ENCODE data around the gene TFF2. TPM values are rescaled to one million over a fixed set of nuclear protein-coding genes. Genes with fewer than 3 reads are reported as not detected.

TFF2 gene
- polyA plus RNA-seq, 1 donor (not counting 4 experiments of a cell fraction or from before 2014, with no cell fraction given), result not detected

DNA sequence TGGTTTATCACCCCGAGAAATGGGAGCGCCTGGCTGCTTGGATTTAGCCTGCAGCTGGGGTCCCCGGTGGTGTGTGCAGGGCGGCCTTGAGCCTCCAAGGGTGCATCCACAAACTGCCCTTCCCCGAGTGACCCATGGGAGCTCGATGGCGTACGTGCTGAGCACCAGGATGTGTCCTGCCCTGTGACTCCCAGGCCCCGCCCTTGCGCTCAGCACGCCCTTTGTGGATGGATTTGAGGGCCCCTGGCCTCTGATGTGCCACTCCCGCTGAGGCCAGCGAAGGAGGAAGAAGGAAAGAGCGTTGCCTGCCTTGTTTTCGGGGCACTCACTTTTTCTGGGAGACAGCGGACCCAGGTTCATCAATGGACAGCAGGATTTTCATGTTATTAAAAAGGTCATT, 33.9 kb downstream of the TFF2 start:
- Histone ChIP-seq H3K36me3 (ENCODE audit: control insufficient read depth in 2 of 2, extremely low read depth in 1 of 2, insufficient read depth in 2 of 2, low read length in 2 of 2) (no peaks in the 10 kb centered on the region), H3K4me1 (ENCODE audit: control insufficient read depth, extremely low read depth, insufficient read depth, low read length) (no peaks in the 10 kb centered on the region), H3K9ac (ENCODE audit: control insufficient read depth, extremely low read depth, insufficient read depth, low read length) (no peak overlapping the region), H2AFZ (ENCODE audit: control insufficient read depth, low read length) (no peak overlapping the region), H3K4me3 (ENCODE audit: control insufficient read depth in 2 of 3, extremely low read depth in 1 of 3, insufficient read depth in 2 of 3, low read depth in 1 of 3, low read length in 3 of 3) (no peak overlapping the region), H3K9me3 (ENCODE audit: control insufficient read depth, low read depth, low read length) (no peaks in the 10 kb centered on the region), H3K9me1 (ENCODE audit: control insufficient read depth, extremely low read depth, insufficient read depth, low read length) (no peaks in the 10 kb centered on the region), H3K27me3 (ENCODE audit: control insufficient read depth, extremely low read depth, insufficient read depth, low read length) (peaks cover 12% of the 10 kb centered on the region), H3K79me2 (ENCODE audit: control insufficient read depth, insufficient read depth, low read length) (no peaks in the 10 kb centered on the region), H4K20me1 (ENCODE audit: control insufficient read depth, extremely low read depth, insufficient read depth, low read length) (no peaks in the 10 kb centered on the region), H3K27ac (ENCODE audit: control insufficient read depth, insufficient read depth, low read length) (no peak overlapping the region), H3K4me2 (ENCODE audit: control insufficient read depth, extremely low read depth, insufficient read depth, low read depth, low read length) (no peak overlapping the region)
- dilution Hi-C loops (cut with MboI; ENCODE audit: extremely low pct_ligation_motif_present, low sequenced_read_pairs), result no loop called here
- no peak for DNase-seq (ENCODE audit: low read depth, low spot score)
- no peak for FAIRE-seq
- no peak for TF ChIP-seq CTCF (optimal IDR thresholded peaks at IDR 0.05 in 1 of 3, IDR thresholded peaks at IDR 0.05 in 1 of 3, conservative IDR thresholded peaks at IDR 0.05 in 1 of 3; ENCODE audit: extremely low read depth in 1 of 3, insufficient read depth in 2 of 3, low read length in 3 of 3)
- no peak for TF ChIP-seq EZH2 (IDR thresholded peaks at IDR 0.05; ENCODE audit: low read length)

- Histone ChIP-seq H4K20me1 (ENCODE audit: control insufficient read depth, extremely low read depth, insufficient read depth, low read length) (no peaks in the 10 kb centered on the region), H3K27me3 (ENCODE audit: control insufficient read depth, extremely low read depth, insufficient read depth, low read length) (peaks cover 12% of the 10 kb centered on the region), H3K9me1 (ENCODE audit: control insufficient read depth, extremely low read depth, insufficient read depth, low read length) (no peaks in the 10 kb centered on the region), H3K9me3 (ENCODE audit: control insufficient read depth, low read depth, low read length) (no peaks in the 10 kb centered on the region), H3K9ac (ENCODE audit: control insufficient read depth, extremely low read depth, insufficient read depth, low read length) (no peak within 1 kb of the TSS), H3K4me2 (ENCODE audit: control insufficient read depth, extremely low read depth, insufficient read depth, low read depth, low read length) (no peak within 1 kb of the TSS), H2AFZ (ENCODE audit: control insufficient read depth, low read length) (no peak within 1 kb of the TSS), H3K27ac (ENCODE audit: control insufficient read depth, insufficient read depth, low read length) (no peak within 1 kb of the TSS), H3K36me3 (ENCODE audit: control insufficient read depth in 2 of 2, extremely low read depth in 1 of 2, insufficient read depth in 2 of 2, low read length in 2 of 2) (no peaks in the 10 kb centered on the region), H3K4me1 (ENCODE audit: control insufficient read depth, extremely low read depth, insufficient read depth, low read length) (no peaks in the 10 kb centered on the region), H3K79me2 (ENCODE audit: control insufficient read depth, insufficient read depth, low read length) (no peaks in the 10 kb centered on the region), H3K4me3 (ENCODE audit: control insufficient read depth in 2 of 3, extremely low read depth in 1 of 3, insufficient read depth in 2 of 3, low read depth in 1 of 3, low read length in 3 of 3) (no peak within 1 kb of the TSS)
- dilution Hi-C loops (cut with MboI; ENCODE audit: extremely low pct_ligation_motif_present, low sequenced_read_pairs), result no loop called here
- TF ChIP-seq EZH2 (IDR thresholded peaks at IDR 0.05; ENCODE audit: low read length) (no peak), CTCF (optimal IDR thresholded peaks at IDR 0.05 in 1 of 3, IDR thresholded peaks at IDR 0.05 in 1 of 3, conservative IDR thresholded peaks at IDR 0.05 in 1 of 3; ENCODE audit: extremely low read depth in 1 of 3, insufficient read depth in 2 of 3, low read length in 3 of 3) (no peak)
- DNase-seq (ENCODE audit: low read depth, low spot score) (no peak), FAIRE-seq (no peak)
Measured at GRCh38 chr21:42315296-42315891, 35.4 kb downstream of the TFF2 start, which contains the start of gene TFF3. Gene TFF3 (minus strand): TSS chr21:42315409. CDS start chr21:42315374, 35 bp downstream.

Data from keratinocyte (primary cell).